Psoas muscle (tissue), 8 donors: Measurements from ENCODE around the gene ORAI2. TPM values are rescaled to one million over a fixed set of nuclear protein-coding genes. Genes with fewer than 3 reads are reported as not detected.
A peak's percentile ranks its signal among the peaks of the same experiment; 100 is the strongest.

Experiments used
- ATAC-seq, 4 donors: fragments of 200-7000 bp; cut with Tn5 transposase; one replicate each; pipeline ENCODE4 v1.9.1; 2020; ENCODE audit warnings: moderate library complexity in 3 of 4, mild to moderate bottlenecking in 2 of 4
- DNase-seq, 2 donors: peaks; one replicate each; pipeline ENCODE4 v3.0.0-alpha.2; 2020
- H3K27ac ChIP-seq: fragments of 200-600 bp; one replicate; pipeline ENCODE4 v1.8.0; 2022
- H3K27me3 ChIP-seq, 3 donors: fragments of 200-600 bp in 1 of 3; one replicate each; pipeline versions ENCODE4 v1.6.1 to v1.8.0; 2013 to 2022; ENCODE audit warnings: low read length in 2 of 3, mild to moderate bottlenecking in 2 of 3, moderate library complexity in 1 of 3; ENCODE audit not compliant: insufficient read depth in 3 of 3
- H3K36me3 ChIP-seq, 2 donors: fragments of 200-600 bp in 1 of 2; one replicate each; pipeline versions ENCODE4 v1.6.1 to v1.8.0; 2013 to 2022; ENCODE audit warnings: low read depth in 1 of 2, mild to moderate bottlenecking in 1 of 2, moderate library complexity in 1 of 2; ENCODE audit not compliant: insufficient read depth in 1 of 2
- H3K4me1 ChIP-seq: fragments of 200-600 bp; one replicate; pipeline ENCODE4 v1.8.0; 2022
- H3K4me3 ChIP-seq: fragments of 200-600 bp; one replicate; pipeline ENCODE4 v1.8.0; 2022; ENCODE audit warnings: mild to moderate bottlenecking
- H3K9me3 ChIP-seq: fragments of 200-600 bp; one replicate; pipeline ENCODE4 v1.8.0; 2022
- WGBS, 3 donors: extraction: QIAGEN DNeasy Blood & Tissue Kit; methylation state at CpG; one replicate each; pipeline versions ENCODE4 v1.1.6 to v1.1.7; 2013; 5-methylcytosine and 5-hydroxymethylcytosine counted together
- intact Hi-C, 2 donors: fragments of 100-400 bp; cut with DNase I; formaldehyde crosslinking; loops; one replicate each; pipeline versions ENCODE4 v1.11.0 to v1.14.2; 2022
- polyA plus RNA-seq, 3 donors: library from polyadenylated mRNA; stranded (reverse); fragments of 200-250 nt; gene quantifications; one replicate each; pipeline ENCODE4 v1.2.3, GENCODE V29; 2013
- total RNA-seq, 4 donors: library from RNA; stranded (reverse); fragmentation: NEBNext Ultra II Directional in 2 of 4; extraction: Animal tissue kit (Norgen Biotek cat#: 25700) in 2 of 4; gene quantifications; one replicate each; pipeline versions ENCODE4 v1.2.1 to v1.2.4, GENCODE V29; 2021 to 2023
- TF ChIP-seq, protein P1 (sequence below): fragments of 200-600 bp; IDR thresholded peaks from one replicate; pipeline ENCODE4 v1.8.0; 2022; ENCODE audit warnings: antibody characterized with exemption
- donor health status: healthy with polysubstance abuse.
- donor health status: DM: no; HTN: no; CAD: no; lungs with moderate emphysema.
- donor health status: Bipolar disorder and iron deficiency.
- donor health status: healthy.
- donor health status: DM: yes; HTN: yes; CAD: no.
- donor health status: DM: no; HTN: no; CAD: no.
- donor health status: DM: no; HTN: no; CAD: no.
- donor health status: DM: yes; HTN: yes; CAD: no.

The ORAI2 gene
- total and polyA plus RNA-seq, 7 donors = 1.3 to 4.4 (median 2.1) TPM

DNA sequence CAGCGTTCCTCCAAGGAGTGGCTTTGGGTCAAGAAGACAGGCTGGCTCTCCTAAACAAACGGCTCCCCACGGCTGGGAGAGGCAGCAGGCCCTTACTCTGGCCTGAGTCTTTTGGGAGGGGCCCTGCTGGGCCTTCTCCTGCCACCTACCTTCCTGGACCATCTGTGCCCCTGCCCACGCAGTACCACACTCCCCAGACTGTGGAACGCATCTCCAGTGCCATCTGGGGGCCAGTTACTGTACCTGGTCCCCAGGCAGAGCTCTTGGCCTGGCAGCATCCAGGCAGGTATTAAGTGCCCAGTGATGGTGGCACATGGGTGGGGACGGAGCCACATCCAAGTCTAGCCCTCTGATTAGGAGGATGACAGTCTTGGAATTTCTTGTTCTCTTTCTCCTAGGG, 16.9 kb downstream of the ORAI2 start:
- peak in 1 of 4 donors; percentile 43 for ATAC-seq
- intact Hi-C loops = loop anchor here in 1 of 2 donors (5.0 kb wide), 1 partner anchor 38 kb away; no protein-coding TSS in a partner anchor
- peaks cover 0 to 9% of the 10 kb centered on the region in 2 donors for H3K36me3 ChIP-seq

DNA sequence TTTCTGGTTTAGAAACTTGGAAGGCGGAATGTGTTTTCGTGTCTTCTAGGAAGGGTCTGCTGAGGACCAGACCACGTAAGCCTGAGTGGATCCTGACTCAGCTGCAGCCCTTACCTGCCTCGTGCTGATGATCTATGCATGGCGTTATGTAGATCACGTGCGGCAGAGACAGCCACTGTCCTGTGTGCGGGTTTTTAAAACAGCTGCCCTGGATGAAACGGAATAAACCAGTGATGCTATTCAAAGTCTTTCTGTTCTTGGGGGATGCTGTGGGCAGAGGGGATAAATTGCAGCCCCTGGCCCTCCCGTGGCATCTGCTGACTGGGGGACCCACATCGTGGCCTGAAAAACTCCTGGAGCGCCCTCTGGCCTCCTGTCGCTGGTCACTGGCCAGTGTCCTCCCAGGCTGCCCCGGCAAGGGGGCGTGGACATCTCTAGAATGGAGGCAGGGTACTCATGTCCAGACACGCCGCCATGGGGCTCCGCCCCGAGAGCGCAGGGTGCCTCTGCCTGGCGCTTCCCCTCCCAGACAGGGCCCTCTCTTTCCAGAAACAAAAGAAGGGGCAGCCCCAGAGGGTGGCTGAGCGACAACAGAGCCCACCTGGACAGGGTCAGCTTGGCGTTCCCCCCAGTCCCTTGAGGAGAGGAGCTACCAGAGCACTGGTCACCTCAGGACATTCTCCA, 18.1 kb downstream of the ORAI2 start:
- Histone ChIP-seq H3K9me3 (no peaks in the 10 kb centered on the region), H3K36me3 (peaks cover 3 to 14% of the 10 kb centered on the region in 2 donors), H3K4me1 (peaks cover 5% of the 10 kb centered on the region), H3K27ac (no peak overlapping the region), H3K4me3 (no peak overlapping the region), H3K27me3 (no peaks in the 10 kb centered on the region)
- TF ChIP-seq, protein P1, sequence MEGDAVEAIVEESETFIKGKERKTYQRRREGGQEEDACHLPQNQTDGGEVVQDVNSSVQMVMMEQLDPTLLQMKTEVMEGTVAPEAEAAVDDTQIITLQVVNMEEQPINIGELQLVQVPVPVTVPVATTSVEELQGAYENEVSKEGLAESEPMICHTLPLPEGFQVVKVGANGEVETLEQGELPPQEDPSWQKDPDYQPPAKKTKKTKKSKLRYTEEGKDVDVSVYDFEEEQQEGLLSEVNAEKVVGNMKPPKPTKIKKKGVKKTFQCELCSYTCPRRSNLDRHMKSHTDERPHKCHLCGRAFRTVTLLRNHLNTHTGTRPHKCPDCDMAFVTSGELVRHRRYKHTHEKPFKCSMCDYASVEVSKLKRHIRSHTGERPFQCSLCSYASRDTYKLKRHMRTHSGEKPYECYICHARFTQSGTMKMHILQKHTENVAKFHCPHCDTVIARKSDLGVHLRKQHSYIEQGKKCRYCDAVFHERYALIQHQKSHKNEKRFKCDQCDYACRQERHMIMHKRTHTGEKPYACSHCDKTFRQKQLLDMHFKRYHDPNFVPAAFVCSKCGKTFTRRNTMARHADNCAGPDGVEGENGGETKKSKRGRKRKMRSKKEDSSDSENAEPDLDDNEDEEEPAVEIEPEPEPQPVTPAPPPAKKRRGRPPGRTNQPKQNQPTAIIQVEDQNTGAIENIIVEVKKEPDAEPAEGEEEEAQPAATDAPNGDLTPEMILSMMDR = no peak
- DNase-seq = no peak
- WGBS, 3 donors = 43 to 48% (median 47%) methylated on average over 22 to 23 of the region's 23 CpGs
- ATAC-seq = peak in 1 of 4 donors; percentile 19
- intact Hi-C loops = loop anchor here in 1 of 2 donors (5.0 kb wide), 1 partner anchor 39 kb away; no protein-coding TSS in a partner anchor

More for the DNA sequence above, 16.9 kb downstream of the ORAI2 start:
- 74 to 92% (median 76%) methylated on average over 6 of the region's 6 CpGs for WGBS, 3 donors
- TF ChIP-seq, protein P1 = peak; percentile 12
- no peaks in the 10 kb centered on the region for H3K9me3 ChIP-seq
- no peak overlapping the region for H3K4me3 ChIP-seq
- H3K4me1 ChIP-seq = peaks cover 5% of the 10 kb centered on the region
- H3K27ac ChIP-seq = no peak overlapping the region
- no peak for DNase-seq
- no peaks in the 10 kb centered on the region for H3K27me3 ChIP-seq

DNA sequence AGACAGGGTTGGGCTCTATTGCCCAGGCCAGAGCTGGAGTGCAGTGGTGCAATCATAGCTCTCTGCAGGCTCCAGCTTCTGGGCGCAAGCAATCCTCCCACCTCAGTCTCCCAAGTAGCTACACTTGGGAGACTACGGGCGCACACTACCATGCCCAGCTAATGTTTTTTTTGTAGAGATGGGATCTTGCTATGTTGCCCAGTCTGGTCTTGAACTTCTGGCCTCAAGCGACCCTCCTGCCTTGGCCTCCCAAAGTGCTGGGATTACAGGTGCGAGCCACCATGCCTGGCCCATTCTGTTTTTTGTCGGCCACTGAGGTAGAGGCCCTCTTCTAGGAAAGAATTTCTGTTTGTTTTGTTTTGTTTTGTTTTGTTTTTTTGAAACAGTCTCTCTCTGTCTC, 19.1 kb downstream of the ORAI2 start:
- 89 to 97% (median 92%) methylated on average over 6 of the region's 6 CpGs for WGBS, 3 donors
- H3K27me3 ChIP-seq = no peaks in the 10 kb centered on the region
- H3K36me3 ChIP-seq = peaks cover 3 to 15% of the 10 kb centered on the region in 2 donors
- H3K4me3 ChIP-seq = no peak overlapping the region
- no peak overlapping the region for H3K27ac ChIP-seq
- H3K4me1 ChIP-seq = peaks cover 5% of the 10 kb centered on the region
- no peaks in the 10 kb centered on the region for H3K9me3 ChIP-seq
- intact Hi-C loops = loop anchor here in 1 of 2 donors (5.0 kb wide), 1 partner anchor 40 kb away; no protein-coding TSS in a partner anchor
- no peak for ATAC-seq
- TF ChIP-seq, protein P1 = no peak
- no peak for DNase-seq

DNA sequence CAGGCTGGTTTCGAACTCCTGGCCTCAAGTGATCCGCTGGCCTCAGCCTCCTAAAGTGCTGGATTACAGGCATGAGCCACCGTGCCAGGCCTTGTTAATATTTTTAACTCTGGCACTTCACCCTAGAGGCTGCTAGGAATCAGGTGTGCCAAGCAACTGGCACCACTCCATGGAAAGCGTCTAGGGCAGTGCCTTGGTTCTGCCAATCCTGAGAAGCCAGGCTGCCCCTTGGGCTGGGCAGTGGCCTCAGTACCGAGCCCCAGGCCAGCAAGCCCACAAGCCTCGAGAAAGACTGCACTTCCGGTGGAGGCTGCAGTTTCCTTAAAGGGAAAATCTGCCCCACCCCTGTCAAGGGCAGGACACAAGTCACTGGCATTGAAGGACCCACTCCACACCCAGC, 19.9 kb downstream of the ORAI2 start:
- intact Hi-C loops = loop anchor here in 1 of 2 donors (5.0 kb wide), 1 partner anchor 41 kb away; no protein-coding TSS in a partner anchor
- peak; percentile 57 to 76 (median 63) for ATAC-seq
- TF ChIP-seq, protein P1 = no peak
- no peaks in the 10 kb centered on the region for H3K27me3 ChIP-seq
- DNase-seq = peak in 1 of 2 donors; percentile 59
- 23 to 37% (median 24%) methylated on average over 7 of the region's 7 CpGs for WGBS, 3 donors
- H3K36me3 ChIP-seq = peaks cover 3 to 23% of the 10 kb centered on the region in 2 donors
- peaks cover 5% of the 10 kb centered on the region for H3K4me1 ChIP-seq
- no peak overlapping the region for H3K4me3 ChIP-seq
- no peak overlapping the region for H3K27ac ChIP-seq
- H3K9me3 ChIP-seq = no peaks in the 10 kb centered on the region
